MCF 10A (cell line): ENCODE results near the gene RHBG. TPM values are rescaled to one million over a fixed set of nuclear protein-coding genes. Genes with fewer than 3 reads are reported as not detected.

Experiments
- BruUV-seq: library from RNA; stranded (reverse); fragments of 400-500 nt; replicated peaks from 2 replicates; lab custom pipeline; 2021; lab: Mats Ljungman, UMichigan
- CTCF ChIA-PET: fragments of 300-600 bp; sonication (Branson Sonifier 250); formaldehyde crosslinking; extraction: SDS; loops from one replicate; lab custom pipeline; 2021; ENCODE audit warnings: antibody characterized with exemption, inconsistent platforms; lab: Yijun Ruan, JAX
- POLR2A ChIA-PET: fragments of 300-600, 350-650 bp; sonication (Branson Sonifier 250); formaldehyde crosslinking; extraction: SDS; loops from one replicate; lab custom pipeline; 2020; ENCODE audit warnings: antibody characterized with exemption, inconsistent platforms; lab: Yijun Ruan, JAX
- DNase-seq: peaks from one replicate; pipeline ENCODE4 v3.0.0-alpha.2; 2018; ENCODE audit not compliant: unreplicated experiment
- H3K27ac Mint-ChIP-seq: one replicate; pipeline ENCODE4 v1.8.0; 2022; ENCODE audit warnings: mild to moderate bottlenecking, low read depth, mixed read lengths; ENCODE audit not compliant: unreplicated experiment
- H3K27me3 Mint-ChIP-seq: one replicate; pipeline ENCODE4 v1.8.0; 2022; ENCODE audit warnings: mixed read lengths; ENCODE audit not compliant: insufficient read depth, unreplicated experiment
- H3K36me3 Mint-ChIP-seq: one replicate; pipeline ENCODE4 v1.8.0; 2022; ENCODE audit warnings: mild to moderate bottlenecking, moderate library complexity, mixed read lengths; ENCODE audit not compliant: insufficient read depth, unreplicated experiment
- H3K4me1 Mint-ChIP-seq: one replicate; pipeline ENCODE4 v1.8.0; 2022; ENCODE audit warnings: mixed read lengths; ENCODE audit not compliant: insufficient read depth, unreplicated experiment
- H3K4me3 Mint-ChIP-seq: one replicate; pipeline ENCODE4 v1.8.0; 2022; ENCODE audit warnings: mild to moderate bottlenecking, moderate library complexity, mixed read lengths; ENCODE audit not compliant: unreplicated experiment
- H3K9me3 Mint-ChIP-seq: one replicate; pipeline ENCODE4 v1.8.0; 2022; ENCODE audit warnings: mixed read lengths; ENCODE audit not compliant: unreplicated experiment
- intact Hi-C: fragments of 100-400 bp; cut with micrococcal nuclease; formaldehyde crosslinking; loops from 2 replicates; pipeline ENCODE4 v1.14.1; 2022
- total RNA-seq: library from RNA; stranded (reverse); gene quantifications from 2 replicates; pipeline ENCODE4 v1.2.3, GENCODE V29; 2022
- TF ChIP-seq, protein P1 (sequence below): fragments of 200-600 bp; IDR thresholded peaks from one replicate; pipeline ENCODE4 v1.8.0; 2022; ENCODE audit warnings: antibody characterized with exemption, mild to moderate bottlenecking; ENCODE audit not compliant: unreplicated experiment

The RHBG gene
- total RNA-seq, 1 experiment from 2014 or later = not detected

DNA sequence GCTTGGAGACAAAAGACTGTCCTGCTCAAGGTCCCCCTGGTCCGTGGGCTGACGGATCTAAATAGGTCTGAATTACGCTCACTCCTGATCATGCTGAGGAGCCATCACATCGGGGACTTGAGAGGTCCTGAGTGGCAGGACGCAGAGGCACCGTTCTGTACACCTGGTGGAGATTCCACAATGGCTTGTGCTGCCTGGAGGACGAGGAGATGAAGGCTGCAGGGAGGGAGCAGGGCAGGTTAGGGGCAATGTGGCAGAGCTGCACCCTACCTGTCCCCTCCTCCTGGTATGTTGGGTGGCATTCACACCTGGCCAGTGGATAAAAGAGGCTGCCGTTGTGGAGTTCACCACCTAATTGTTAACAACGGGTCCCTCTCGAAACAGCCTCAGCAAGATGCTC, 38.7 kb downstream of the RHBG start:
- Mint-ChIP-seq H3K4me1 (no peaks in the 10 kb centered on the region), H3K9me3 (no peaks in the 10 kb centered on the region), H3K4me3 (no peak overlapping the region), H3K27ac (no peak overlapping the region), H3K27me3 (peaks cover 97% of the 10 kb centered on the region), H3K36me3 (no peaks in the 10 kb centered on the region)
- POLR2A ChIA-PET = no interaction called here
- TF ChIP-seq, protein P1, sequence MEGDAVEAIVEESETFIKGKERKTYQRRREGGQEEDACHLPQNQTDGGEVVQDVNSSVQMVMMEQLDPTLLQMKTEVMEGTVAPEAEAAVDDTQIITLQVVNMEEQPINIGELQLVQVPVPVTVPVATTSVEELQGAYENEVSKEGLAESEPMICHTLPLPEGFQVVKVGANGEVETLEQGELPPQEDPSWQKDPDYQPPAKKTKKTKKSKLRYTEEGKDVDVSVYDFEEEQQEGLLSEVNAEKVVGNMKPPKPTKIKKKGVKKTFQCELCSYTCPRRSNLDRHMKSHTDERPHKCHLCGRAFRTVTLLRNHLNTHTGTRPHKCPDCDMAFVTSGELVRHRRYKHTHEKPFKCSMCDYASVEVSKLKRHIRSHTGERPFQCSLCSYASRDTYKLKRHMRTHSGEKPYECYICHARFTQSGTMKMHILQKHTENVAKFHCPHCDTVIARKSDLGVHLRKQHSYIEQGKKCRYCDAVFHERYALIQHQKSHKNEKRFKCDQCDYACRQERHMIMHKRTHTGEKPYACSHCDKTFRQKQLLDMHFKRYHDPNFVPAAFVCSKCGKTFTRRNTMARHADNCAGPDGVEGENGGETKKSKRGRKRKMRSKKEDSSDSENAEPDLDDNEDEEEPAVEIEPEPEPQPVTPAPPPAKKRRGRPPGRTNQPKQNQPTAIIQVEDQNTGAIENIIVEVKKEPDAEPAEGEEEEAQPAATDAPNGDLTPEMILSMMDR = no peak
- CTCF ChIA-PET = interaction anchor here (0.7 to 6.9 kb wide), 4 partner anchors 12 to 38 kb away, joined by 3 to 66 read pairs (median 7); no protein-coding TSS in a partner anchor
- intact Hi-C loops = no loop called here
- no TSS peak for BruUV-seq
- DNase-seq = no peak

DNA sequence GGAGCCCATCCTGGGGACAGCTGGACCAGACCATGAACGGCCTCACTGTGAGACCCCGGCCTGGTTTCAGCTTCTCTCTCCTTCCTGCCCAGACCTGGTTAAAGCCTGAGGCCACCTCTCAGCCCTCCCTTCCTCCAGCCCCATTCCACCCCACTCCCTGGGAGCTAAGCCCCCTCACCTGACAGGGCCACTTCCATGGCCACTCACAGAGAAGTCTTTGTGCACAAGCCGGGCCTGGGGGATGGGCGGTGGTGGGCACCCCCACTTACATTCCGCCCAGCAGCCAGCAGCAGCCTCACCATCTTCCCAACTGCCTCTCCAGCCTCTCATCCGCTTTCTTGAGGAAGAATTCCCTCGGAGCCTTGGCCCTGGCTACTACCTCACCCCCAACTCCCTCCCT, 40.4 kb downstream of the RHBG start:
- no TSS peak for BruUV-seq
- Mint-ChIP-seq H3K27me3 (peaks cover 86% of the 10 kb centered on the region), H3K9me3 (no peaks in the 10 kb centered on the region), H3K4me3 (no peak overlapping the region), H3K4me1 (no peaks in the 10 kb centered on the region), H3K27ac (no peak overlapping the region), H3K36me3 (no peaks in the 10 kb centered on the region)
- POLR2A ChIA-PET = no interaction called here
- DNase-seq = no peak
- CTCF ChIA-PET = interaction anchor here (0.6 to 6.9 kb wide), 3 partner anchors 23 to 53 kb away, joined by 3 to 66 read pairs (median 10); no protein-coding TSS in a partner anchor
- TF ChIP-seq, protein P1 = no peak
- intact Hi-C loops = no loop called here

DNA sequence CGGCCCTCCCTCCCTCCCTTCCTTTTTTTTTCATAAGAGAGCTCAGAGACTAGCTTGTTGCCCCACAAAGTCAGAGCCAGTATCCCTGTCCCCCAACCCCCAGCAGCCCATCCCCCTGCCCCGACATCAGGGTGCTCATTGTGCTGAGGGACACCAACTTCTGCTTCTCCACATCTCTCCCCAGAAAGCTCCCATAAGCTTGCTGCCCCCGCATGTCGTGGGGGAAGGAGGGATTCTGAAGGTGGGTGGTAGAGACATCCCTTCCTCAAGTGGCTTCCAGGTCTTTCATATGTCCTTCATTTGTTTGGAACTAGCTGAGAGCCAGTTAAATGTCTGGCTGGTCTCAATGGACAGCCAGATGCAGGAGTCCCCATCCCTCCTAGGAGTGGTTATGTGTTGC, 41.2 kb downstream of the RHBG start:
- Mint-ChIP-seq H3K27ac (no peak overlapping the region), H3K4me3 (no peak overlapping the region), H3K27me3 (peaks cover 86% of the 10 kb centered on the region), H3K36me3 (no peaks in the 10 kb centered on the region), H3K4me1 (no peaks in the 10 kb centered on the region), H3K9me3 (no peaks in the 10 kb centered on the region)
- TF ChIP-seq, protein P1 = no peak
- intact Hi-C loops = no loop called here
- DNase-seq = no peak
- ChIA-PET POLR2A (no interaction called here), CTCF (interaction anchor here (2.0 to 3.4 kb wide), 2 partner anchors 24 to 35 kb away, joined by 10 to 13 read pairs; no protein-coding TSS in a partner anchor)
- no TSS peak for BruUV-seq

DNA sequence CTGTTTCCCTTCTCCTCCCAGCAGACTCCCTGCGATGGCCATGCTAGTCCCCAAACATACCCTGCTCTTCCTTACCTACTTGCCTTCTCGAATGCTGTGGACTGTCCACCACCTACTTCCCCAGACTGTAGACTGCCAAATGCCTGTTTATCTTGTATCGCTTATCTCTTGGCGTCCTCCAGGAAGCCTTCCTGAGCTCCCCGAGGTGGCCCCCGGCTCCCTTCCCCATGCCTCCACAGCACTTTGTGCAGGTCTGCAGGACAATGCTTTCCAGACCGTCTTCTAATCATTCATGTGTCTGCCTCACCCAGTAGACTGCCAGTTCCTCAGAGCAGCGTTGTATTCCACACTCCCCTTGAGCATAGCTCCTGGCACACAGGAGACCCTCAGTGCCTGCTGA, 41.7 kb downstream of the RHBG start:
- H3K36me3 Mint-ChIP-seq = no peaks in the 10 kb centered on the region
- BruUV-seq = no TSS peak
- H3K4me1 Mint-ChIP-seq = no peaks in the 10 kb centered on the region
- DNase-seq = no peak
- H3K4me3 Mint-ChIP-seq = no peak overlapping the region
- peaks cover 86% of the 10 kb centered on the region for H3K27me3 Mint-ChIP-seq
- intact Hi-C loops = no loop called here
- H3K9me3 Mint-ChIP-seq = no peaks in the 10 kb centered on the region
- POLR2A ChIA-PET = no interaction called here
- TF ChIP-seq, protein P1 = no peak
- H3K27ac Mint-ChIP-seq = no peak overlapping the region
- CTCF ChIA-PET = interaction anchor here (1.2 to 3.4 kb wide), 3 partner anchors 24 to 35 kb away, joined by 3 to 13 read pairs (median 10); no protein-coding TSS in a partner anchor
